Psoas muscle (tissue), 8 donors: Measurements from ENCODE around the gene KAZN. TPM values are rescaled to one million over a fixed set of nuclear protein-coding genes. Genes with fewer than 3 reads are reported as not detected.

Source experiments
- ATAC-seq, 4 donors: fragments of 200-7000 bp; cut with Tn5 transposase; one replicate each; pipeline ENCODE4 v1.9.1; 2020; ENCODE audit warnings: moderate library complexity in 3 of 4, mild to moderate bottlenecking in 2 of 4
- DNase-seq, 2 donors: peaks; one replicate each; pipeline ENCODE4 v3.0.0-alpha.2; 2020
- H3K27ac ChIP-seq: fragments of 200-600 bp; one replicate; pipeline ENCODE4 v1.8.0; 2022
- H3K27me3 ChIP-seq, 3 donors: fragments of 200-600 bp in 1 of 3; one replicate each; pipeline versions ENCODE4 v1.6.1 to v1.8.0; 2013 to 2022; ENCODE audit warnings: low read length in 2 of 3, mild to moderate bottlenecking in 2 of 3, moderate library complexity in 1 of 3; ENCODE audit not compliant: insufficient read depth in 3 of 3
- H3K36me3 ChIP-seq, 2 donors: fragments of 200-600 bp in 1 of 2; one replicate each; pipeline versions ENCODE4 v1.6.1 to v1.8.0; 2013 to 2022; ENCODE audit warnings: low read depth in 1 of 2, mild to moderate bottlenecking in 1 of 2, moderate library complexity in 1 of 2; ENCODE audit not compliant: insufficient read depth in 1 of 2
- H3K4me1 ChIP-seq: fragments of 200-600 bp; one replicate; pipeline ENCODE4 v1.8.0; 2022
- H3K4me3 ChIP-seq: fragments of 200-600 bp; one replicate; pipeline ENCODE4 v1.8.0; 2022; ENCODE audit warnings: mild to moderate bottlenecking
- H3K9me3 ChIP-seq: fragments of 200-600 bp; one replicate; pipeline ENCODE4 v1.8.0; 2022
- CTCF ChIP-seq: fragments of 200-600 bp; IDR thresholded peaks from one replicate; pipeline ENCODE4 v1.8.0; 2022; ENCODE audit warnings: antibody characterized with exemption
- WGBS, 3 donors: extraction: QIAGEN DNeasy Blood & Tissue Kit; methylation state at CpG; one replicate each; pipeline versions ENCODE4 v1.1.6 to v1.1.7; 2013; 5-methylcytosine and 5-hydroxymethylcytosine counted together
- intact Hi-C, 2 donors: fragments of 100-400 bp; cut with DNase I; formaldehyde crosslinking; loops; one replicate each; pipeline versions ENCODE4 v1.11.0 to v1.14.2; 2022
- polyA plus RNA-seq, 3 donors: library from polyadenylated mRNA; stranded (reverse); fragments of 200-250 nt; gene quantifications; one replicate each; pipeline ENCODE4 v1.2.3, GENCODE V29; 2013
- total RNA-seq, 4 donors: library from RNA; stranded (reverse); fragmentation: NEBNext Ultra II Directional in 2 of 4; extraction: Animal tissue kit (Norgen Biotek cat#: 25700) in 2 of 4; gene quantifications; one replicate each; pipeline versions ENCODE4 v1.2.1 to v1.2.4, GENCODE V29; 2021 to 2023
- donor health status: healthy with polysubstance abuse.
- donor health status: DM: no; HTN: no; CAD: no; lungs with moderate emphysema.
- donor health status: Bipolar disorder and iron deficiency.
- donor health status: healthy.
- donor health status: DM: yes; HTN: yes; CAD: no.
- donor health status: DM: no; HTN: no; CAD: no.
- donor health status: DM: no; HTN: no; CAD: no.
- donor health status: DM: yes; HTN: yes; CAD: no.

Gene KAZN
- total and polyA plus RNA-seq, 7 donors: 0.23 to 2.3 (median 0.97) TPM

DNA sequence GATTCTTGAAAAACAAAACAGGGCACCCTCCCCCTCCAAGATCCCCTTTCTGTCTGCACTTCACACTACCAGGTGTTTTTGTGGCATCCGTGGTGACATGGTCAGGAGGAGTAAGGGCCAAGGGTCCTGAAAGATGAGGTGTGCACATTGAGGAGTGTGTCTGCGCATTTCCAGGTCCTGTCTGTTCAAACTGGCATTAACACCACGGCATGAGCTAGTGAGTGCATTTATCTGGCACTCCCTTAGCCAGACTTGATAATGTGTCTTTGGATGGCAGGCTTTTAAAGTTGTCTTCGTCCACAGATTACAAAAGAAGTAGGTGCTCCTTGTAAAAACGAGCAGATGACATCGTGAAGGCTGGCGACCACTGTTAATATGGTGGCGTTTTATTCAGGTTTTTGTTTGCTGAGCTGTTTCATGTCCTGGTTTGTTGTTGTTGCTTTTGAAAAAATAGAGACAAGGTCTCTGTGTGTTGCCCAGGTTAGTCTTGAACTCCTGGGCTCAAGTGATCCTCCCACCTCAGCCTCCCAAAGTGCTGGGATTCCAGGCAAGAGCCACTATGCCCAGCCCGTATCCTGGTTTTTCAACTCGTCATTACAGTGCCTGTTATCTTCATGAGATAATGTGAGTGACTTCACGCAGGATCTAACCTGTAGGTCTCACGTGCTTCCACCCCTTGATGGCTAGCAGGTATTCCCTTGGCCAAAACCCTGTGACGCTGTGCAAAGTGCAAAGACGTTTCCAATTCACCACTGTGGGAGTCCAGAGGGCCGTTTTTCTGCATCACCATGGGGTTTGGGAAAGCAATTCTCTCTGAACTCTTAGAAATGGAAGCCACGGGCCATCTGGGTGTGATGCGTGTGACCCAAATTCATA, 559.3 kb downstream of the KAZN start:
- Histone ChIP-seq H3K4me3 (no peak overlapping the region), H3K27ac (no peak overlapping the region), H3K36me3 (no peaks in the 10 kb centered on the region), H3K27me3 (peaks cover 0 to 27% (median 2%) of the 10 kb centered on the region in 3 donors), H3K4me1 (no peaks in the 10 kb centered on the region), H3K9me3 (no peaks in the 10 kb centered on the region)
- 83 to 86% (median 84%) methylated on average over 17 of the region's 17 CpGs for WGBS, 3 donors
- TF ChIP-seq CTCF: no peak
- DNase-seq: no peak
- ATAC-seq: no peak
- intact Hi-C loops: no loop called here

DNA sequence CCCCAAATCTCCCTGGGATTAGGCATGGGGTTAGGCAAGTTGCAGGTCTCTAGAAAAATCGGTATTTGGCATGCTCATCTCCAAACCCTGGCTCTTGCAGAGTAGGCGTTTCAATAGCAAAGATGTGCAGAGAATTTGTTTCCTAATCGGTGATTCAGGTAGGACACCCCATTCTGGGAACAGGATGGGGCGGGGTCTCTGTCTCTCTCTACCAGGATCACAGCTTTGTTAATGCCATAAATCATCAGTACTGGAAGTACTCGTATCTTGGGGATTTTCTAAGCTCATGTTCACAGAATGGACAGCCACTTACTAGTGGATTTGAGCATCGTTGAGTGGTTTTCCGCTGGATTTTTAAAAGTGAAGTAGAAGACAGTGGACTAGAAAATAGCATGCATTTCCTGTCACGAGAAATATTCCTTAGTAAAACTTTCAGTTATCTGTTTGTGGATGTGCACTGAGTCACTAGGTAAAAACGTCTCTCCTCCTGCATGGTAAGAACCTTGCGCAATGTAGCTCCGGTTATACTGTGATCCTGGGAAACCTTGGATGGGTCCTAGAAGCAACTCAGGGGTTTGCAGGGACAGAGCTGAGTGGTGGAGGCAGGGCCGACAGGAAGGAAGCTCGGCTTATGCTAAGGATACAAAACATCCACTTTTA, 560.2 kb downstream of the KAZN start:
- no peaks in the 10 kb centered on the region for H3K4me1 ChIP-seq
- ATAC-seq: no peak
- peak overlapping the region; percentile 16 for H3K27ac ChIP-seq

DNA sequence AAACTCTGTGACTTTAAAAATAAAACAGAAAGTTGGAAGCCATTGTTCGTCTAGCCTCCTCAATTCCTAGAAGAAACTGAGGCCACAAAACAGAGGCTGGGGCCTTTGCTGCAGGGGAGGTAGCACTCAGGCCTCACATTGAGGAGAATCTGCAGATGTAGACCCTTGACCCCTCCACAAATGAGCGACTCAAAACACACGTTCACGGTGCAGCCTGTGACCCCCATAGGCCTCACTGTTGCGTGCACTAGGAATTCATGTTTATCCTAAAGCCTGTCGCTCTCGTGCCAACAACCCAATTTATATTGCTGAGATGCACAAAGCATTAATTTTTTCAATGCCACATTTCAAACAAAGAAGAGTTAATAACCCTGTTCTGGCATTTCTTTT, 560.7 kb downstream of the KAZN start:
- no peaks in the 10 kb centered on the region for H3K9me3 ChIP-seq
- H3K27ac ChIP-seq: peak overlapping the region; percentile 16
- peaks cover 0 to 14% (median 0%) of the 10 kb centered on the region in 3 donors for H3K27me3 ChIP-seq
- peak overlapping the region; percentile 7 for H3K4me3 ChIP-seq
- no peak for ATAC-seq
- no peaks in the 10 kb centered on the region for H3K36me3 ChIP-seq
- intact Hi-C loops: no loop called here
- no peak for DNase-seq
- H3K4me1 ChIP-seq: no peaks in the 10 kb centered on the region
- no peak for TF ChIP-seq CTCF
- 59 to 67% (median 67%) methylated on average over 7 of the region's 7 CpGs for WGBS, 3 donors

More for the DNA sequence above, 560.2 kb downstream of the KAZN start:
- Histone ChIP-seq H3K36me3 (no peaks in the 10 kb centered on the region), H3K4me3 (peak overlapping the region; percentile 7), H3K27me3 (peaks cover 0 to 19% (median 0%) of the 10 kb centered on the region in 3 donors), H3K9me3 (no peaks in the 10 kb centered on the region)
- WGBS, 3 donors: 75 to 77% (median 76%) methylated on average over 13 of the region's 13 CpGs
- no peak for DNase-seq
- intact Hi-C loops: no loop called here
- TF ChIP-seq CTCF: no peak

DNA sequence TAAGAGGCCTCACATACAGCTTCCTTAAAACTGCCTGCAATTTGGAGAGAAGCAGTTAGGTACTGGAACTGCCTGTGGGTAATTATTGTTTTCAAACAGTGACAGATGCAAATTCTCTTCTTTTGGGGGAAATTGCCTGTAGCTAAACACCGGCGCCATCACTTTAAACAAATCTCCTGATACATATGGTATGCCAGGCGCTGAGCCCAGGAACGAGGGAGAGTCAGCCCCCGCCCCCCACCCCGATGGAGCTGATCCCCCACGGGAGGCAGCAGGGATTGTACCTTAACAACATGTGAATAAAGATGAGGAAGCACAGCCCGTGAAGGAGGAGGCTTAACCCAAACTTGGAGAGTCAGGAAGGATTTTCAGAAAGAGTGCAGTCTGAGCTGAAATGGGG, 562.1 kb downstream of the KAZN start:
- DNase-seq (no peak), ATAC-seq (no peak)
- no peak for TF ChIP-seq CTCF
- intact Hi-C loops: no loop called here
- Histone ChIP-seq H3K27ac (no peak overlapping the region), H3K27me3 (no peaks in the 10 kb centered on the region), H3K4me1 (no peaks in the 10 kb centered on the region), H3K36me3 (no peaks in the 10 kb centered on the region), H3K4me3 (no peak overlapping the region), H3K9me3 (no peaks in the 10 kb centered on the region)
- 64 to 70% (median 67%) methylated on average over 8 of the region's 8 CpGs for WGBS, 3 donors
